Measurements from ENCODE around the gene LRPPRC. TPM values are rescaled to one million over a fixed set of nuclear protein-coding genes. Genes with fewer than 3 reads are reported as not detected.

The LRPPRC gene
- total and polyA plus RNA-seq, 2 donors (not counting 3 experiments of a cell fraction or from before 2014, with no cell fraction given): 22.6 to 94.0 TPM

GRCh38 chr2:43927442-43927841, 68.3 kb downstream of the LRPPRC start:
- Histone ChIP-seq H3K27me3 (ENCODE audit: control insufficient read depth in 2 of 2, insufficient read depth in 2 of 2, low read length in 2 of 2) (no peaks in the 10 kb centered on the region), H3K4me1 (ENCODE audit: control insufficient read depth, extremely low read depth, insufficient read depth, low read length) (no peaks in the 10 kb centered on the region), H4K20me1 (replicated peaks; ENCODE audit: control insufficient read depth, extremely low read depth, insufficient read depth, low read length) (no peaks in the 10 kb centered on the region), H3K36me3 (ENCODE audit: control insufficient read depth in 2 of 2, extremely low read depth in 1 of 2, insufficient read depth in 2 of 2, low read length in 2 of 2) (peaks cover 6 to 17% of the 10 kb centered on the region in 2 experiments), H3K4me2 (ENCODE audit: insufficient read depth, low read length) (no peak overlapping the region), H2AFZ (ENCODE audit: low read depth, low read length) (no peak overlapping the region), H3K79me2 (ENCODE audit: control insufficient read depth, insufficient read depth, low read length) (no peaks in the 10 kb centered on the region), H3K9me1 (replicated peaks; ENCODE audit: control insufficient read depth, extremely low read depth, insufficient read depth, low read length) (no peaks in the 10 kb centered on the region), H3K9ac (replicated peaks; ENCODE audit: extremely low read depth, insufficient read depth, low read length) (no peak overlapping the region), H3K27ac (ENCODE audit: insufficient read depth, low read depth, low read length) (no peak overlapping the region), H3K9me3 (replicated peaks; ENCODE audit: control insufficient read depth, insufficient read depth, low read length) (no peaks in the 10 kb centered on the region), H3K4me3 (replicated peaks in 1 of 3; ENCODE audit: insufficient read depth in 1 of 3, low read depth in 1 of 3, low read length in 3 of 3) (no peak overlapping the region)
- TF ChIP-seq POLR2A (IDR thresholded peaks at IDR 0.05; ENCODE audit: low read depth, low read length) (no peak), GATA2 (IDR thresholded peaks at IDR 0.05; ENCODE audit: insufficient read depth, insufficient read length, low read depth, low read length) (no peak), POLR2AphosphoS5 (IDR thresholded peaks at IDR 0.05; ENCODE audit: insufficient read depth, low read depth, low read length) (no peak), FOS (IDR thresholded peaks at IDR 0.05; ENCODE audit: borderline replicate concordance, insufficient read depth, low read length) (no peak), JUN (IDR thresholded peaks at IDR 0.05; ENCODE audit: borderline replicate concordance, insufficient read depth, insufficient read length, low read depth) (no peak)
- FAIRE-seq (no peak), DNase-seq (ENCODE audit: low read depth, low spot score) (no peak)
- ChIA-PET CTCF (interaction anchor here (0.9 kb wide), 1 partner anchor 22 kb away, joined by 4 read pairs; no protein-coding TSS in a partner anchor), POLR2A (no interaction called here)
- intact Hi-C loops (cut with micrococcal nuclease): no loop called here
- no TSS peak for BruUV-seq (replicated peaks)
- dilution Hi-C loops (cut with MboI; ENCODE audit: extremely low pct_ligation_motif_present, low sequenced_read_pairs): no loop called here

- Histone ChIP-seq H3K9me3 (replicated peaks; ENCODE audit: control insufficient read depth, insufficient read depth, low read length) (no peaks in the 10 kb centered on the region), H3K4me2 (ENCODE audit: insufficient read depth, low read length) (no peak overlapping the region), H4K20me1 (replicated peaks; ENCODE audit: control insufficient read depth, extremely low read depth, insufficient read depth, low read length) (no peaks in the 10 kb centered on the region), H3K9me1 (replicated peaks; ENCODE audit: control insufficient read depth, extremely low read depth, insufficient read depth, low read length) (no peaks in the 10 kb centered on the region), H3K79me2 (ENCODE audit: control insufficient read depth, insufficient read depth, low read length) (no peaks in the 10 kb centered on the region), H2AFZ (ENCODE audit: low read depth, low read length) (no peak overlapping the region), H3K4me3 (replicated peaks in 1 of 3; ENCODE audit: insufficient read depth in 1 of 3, low read depth in 1 of 3, low read length in 3 of 3) (no peak overlapping the region), H3K9ac (replicated peaks; ENCODE audit: extremely low read depth, insufficient read depth, low read length) (no peak overlapping the region), H3K27me3 (ENCODE audit: control insufficient read depth in 2 of 2, insufficient read depth in 2 of 2, low read length in 2 of 2) (no peaks in the 10 kb centered on the region), H3K4me1 (ENCODE audit: control insufficient read depth, extremely low read depth, insufficient read depth, low read length) (no peaks in the 10 kb centered on the region), H3K27ac (ENCODE audit: insufficient read depth, low read depth, low read length) (no peak overlapping the region), H3K36me3 (ENCODE audit: control insufficient read depth in 2 of 2, extremely low read depth in 1 of 2, insufficient read depth in 2 of 2, low read length in 2 of 2) (peaks cover 6 to 11% of the 10 kb centered on the region in 2 experiments)
- FAIRE-seq: no peak
- ChIA-PET CTCF (interaction anchor here (1.0 to 1.5 kb wide), 2 partner anchors 19 to 34 kb away, joined by 3 read pairs; no protein-coding TSS in a partner anchor), POLR2A (no interaction called here)
- no TSS peak for BruUV-seq (replicated peaks)
- intact Hi-C loops (cut with micrococcal nuclease): no loop called here
- TF ChIP-seq GATA2 (IDR thresholded peaks at IDR 0.05; ENCODE audit: insufficient read depth, insufficient read length, low read depth, low read length): no peak
- no peak for TF ChIP-seq POLR2A (IDR thresholded peaks at IDR 0.05; ENCODE audit: low read depth, low read length)
- no peak for TF ChIP-seq FOS (IDR thresholded peaks at IDR 0.05; ENCODE audit: borderline replicate concordance, insufficient read depth, low read length)
- no peak for TF ChIP-seq MYC (IDR thresholded peaks at IDR 0.05; ENCODE audit: low read depth, low read length)
- no peak for TF ChIP-seq JUN (IDR thresholded peaks at IDR 0.05; ENCODE audit: borderline replicate concordance, insufficient read depth, insufficient read length, low read depth)
- TF ChIP-seq MAX (IDR thresholded peaks at IDR 0.05; ENCODE audit: insufficient read depth, insufficient read length): no peak
- TF ChIP-seq CTCF (IDR thresholded peaks at IDR 0.05; ENCODE audit: extremely low read depth in 1 of 2, insufficient read depth in 1 of 2, low read depth in 1 of 2, low read length in 2 of 2): no peak
- TF ChIP-seq POLR2AphosphoS5 (IDR thresholded peaks at IDR 0.05; ENCODE audit: insufficient read depth, low read depth, low read length): no peak
- no peak for TF ChIP-seq EZH2 (IDR thresholded peaks at IDR 0.05; ENCODE audit: borderline replicate concordance, low read depth, low read length, severe bottlenecking)
- DNase-seq (ENCODE audit: low read depth, low spot score): no peak
- dilution Hi-C loops (cut with MboI; ENCODE audit: extremely low pct_ligation_motif_present, low sequenced_read_pairs): no loop called here
These were observed 70.4 kb downstream of the LRPPRC start for GRCh38 chr2:43925431-43925830.
